ENCODE data around the gene PLA2G2D. TPM values are rescaled to one million over a fixed set of nuclear protein-coding genes. Genes with fewer than 3 reads are reported as not detected.

Gene PLA2G2D
- total and polyA plus RNA-seq, 10 of the 15 experiments (the other 5 are each of a cell fraction or from before 2014, with no cell fraction given): 0.06 to 0.38 (median 0.16) TPM; not detected in 2

DNA sequence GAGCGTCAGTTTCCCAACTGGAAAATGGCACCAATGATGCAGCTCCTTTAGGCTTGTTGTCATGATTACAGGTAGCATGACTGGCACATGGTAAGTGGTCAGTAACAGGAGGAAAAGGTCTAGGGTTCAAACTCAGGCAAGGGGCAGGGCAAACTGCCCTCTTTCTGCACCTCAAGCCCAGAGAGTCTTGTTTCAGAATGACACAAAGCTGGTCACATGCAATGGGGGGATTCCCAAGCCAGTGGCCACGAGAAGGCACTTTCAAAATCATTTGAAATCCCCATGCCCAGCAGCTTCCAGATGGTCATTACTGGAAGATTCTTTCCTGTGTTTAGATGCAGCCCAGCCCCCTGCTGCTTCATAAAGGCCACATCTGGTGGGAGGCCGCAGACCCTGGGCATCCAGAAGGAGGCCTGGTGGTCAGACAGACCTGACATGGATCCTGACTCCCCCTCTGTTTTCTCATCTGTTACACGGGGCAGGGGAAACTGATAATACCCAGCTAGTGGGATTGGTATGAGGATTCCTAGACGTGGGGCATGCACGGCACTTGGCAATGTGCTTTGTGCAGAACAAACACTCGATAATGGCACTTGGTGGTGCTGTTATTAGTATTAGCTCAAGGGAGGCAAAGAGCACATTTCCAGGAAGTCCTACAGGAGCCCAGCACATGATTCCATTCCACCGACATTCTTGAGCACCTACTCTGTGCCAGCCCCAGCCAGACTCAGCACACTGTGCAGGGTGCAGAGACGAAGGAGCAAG lies 6.9 kb upstream of the PLA2G2D start (continued):
- peak; percentile 76 for TF ChIP-seq PAX5 (IDR thresholded peaks at IDR 0.05; ENCODE audit: borderline replicate concordance, low read depth, low read length)
- peak; percentile 77; the same call in 1 of the 2 replicates for TF ChIP-seq JUND (IDR thresholded peaks at IDR 0.05; ENCODE audit: low read depth, low read length)
- peak; percentile 81 to 86; a peak in 3 of 4 replicates for TF ChIP-seq EP300 (IDR thresholded peaks at IDR 0.05; ENCODE audit: borderline replicate concordance in 1 of 2, control insufficient read depth in 1 of 2, low read depth in 2 of 2, low read length in 2 of 2)
- no peak for TF ChIP-seq CBX3 (IDR thresholded peaks at IDR 0.05; ENCODE audit: borderline replicate concordance, low read depth)
- TF ChIP-seq PKNOX1 (IDR thresholded peaks at IDR 0.05): peak; percentile 81
- peak; percentile 55; the same call in 1 of the 2 replicates for TF ChIP-seq STAT3 (IDR thresholded peaks at IDR 0.05; ENCODE audit: low read depth, low read length)
- TF ChIP-seq WRNIP1 (IDR thresholded peaks at IDR 0.05; ENCODE audit: borderline replicate concordance, low read depth, low read length): 0 out of 2 replicates have a peak, but pooled peaks have one; percentile 39
- TF ChIP-seq GATAD2B (conservative IDR thresholded peaks at IDR 0.05; ENCODE audit: low read depth): peak; percentile 71; the same call in 1 of the 2 replicates
- peak; percentile 39; the same call in 1 of the 2 replicates for TF ChIP-seq CHD2 (IDR thresholded peaks at IDR 0.05; ENCODE audit: borderline replicate concordance, low read depth, low read length)
- TF ChIP-seq BMI1 (IDR thresholded peaks at IDR 0.05; ENCODE audit: borderline replicate concordance): 0 out of 2 replicates have a peak, but pooled peaks have one; percentile 20
- peak in 1 of 2 experiments; percentile 13; a peak in 1 of 4 replicates for TF ChIP-seq ETV6 (conservative IDR thresholded peaks at IDR 0.05 in 1 of 2, IDR thresholded peaks at IDR 0.05 in 1 of 2; ENCODE audit: borderline replicate concordance in 1 of 2, low read depth in 1 of 2)
- peak; percentile 69 for TF ChIP-seq ATF7 (IDR thresholded peaks at IDR 0.05; ENCODE audit: low read depth)
- TF ChIP-seq IKZF2 (IDR thresholded peaks at IDR 0.05): peak; percentile 87 to 88
- TF ChIP-seq, protein P1, sequence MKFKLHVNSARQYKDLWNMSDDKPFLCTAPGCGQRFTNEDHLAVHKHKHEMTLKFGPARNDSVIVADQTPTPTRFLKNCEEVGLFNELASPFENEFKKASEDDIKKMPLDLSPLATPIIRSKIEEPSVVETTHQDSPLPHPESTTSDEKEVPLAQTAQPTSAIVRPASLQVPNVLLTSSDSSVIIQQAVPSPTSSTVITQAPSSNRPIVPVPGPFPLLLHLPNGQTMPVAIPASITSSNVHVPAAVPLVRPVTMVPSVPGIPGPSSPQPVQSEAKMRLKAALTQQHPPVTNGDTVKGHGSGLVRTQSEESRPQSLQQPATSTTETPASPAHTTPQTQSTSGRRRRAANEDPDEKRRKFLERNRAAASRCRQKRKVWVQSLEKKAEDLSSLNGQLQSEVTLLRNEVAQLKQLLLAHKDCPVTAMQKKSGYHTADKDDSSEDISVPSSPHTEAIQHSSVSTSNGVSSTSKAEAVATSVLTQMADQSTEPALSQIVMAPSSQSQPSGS (IDR thresholded peaks at IDR 0.05; ENCODE audit: low read length): peak; percentile 22; the same call in 1 of the 2 replicates
- TF ChIP-seq EED (IDR thresholded peaks at IDR 0.05; ENCODE audit: low read depth): peak; percentile 92
- TF ChIP-seq MAX (IDR thresholded peaks at IDR 0.05; ENCODE audit: low read depth, low read length): peak; percentile 75
- TF ChIP-seq SUPT20H (IDR thresholded peaks at IDR 0.05; ENCODE audit: borderline replicate concordance, control insufficient read depth, low read depth, low read length): no peak
- TF ChIP-seq TCF12 (IDR thresholded peaks at IDR 0.05; ENCODE audit: low read depth, low read length): peak; percentile 59; the same call in 1 of the 2 replicates
- TF ChIP-seq IRF3 (IDR thresholded peaks at IDR 0.05): no peak
- TF ChIP-seq YBX1 (IDR thresholded peaks at IDR 0.05): no peak
- TF ChIP-seq CREM (IDR thresholded peaks at IDR 0.05; ENCODE audit: low read depth): peak; percentile 37; the same call in 1 of the 2 replicates
- TF ChIP-seq, protein P2, sequence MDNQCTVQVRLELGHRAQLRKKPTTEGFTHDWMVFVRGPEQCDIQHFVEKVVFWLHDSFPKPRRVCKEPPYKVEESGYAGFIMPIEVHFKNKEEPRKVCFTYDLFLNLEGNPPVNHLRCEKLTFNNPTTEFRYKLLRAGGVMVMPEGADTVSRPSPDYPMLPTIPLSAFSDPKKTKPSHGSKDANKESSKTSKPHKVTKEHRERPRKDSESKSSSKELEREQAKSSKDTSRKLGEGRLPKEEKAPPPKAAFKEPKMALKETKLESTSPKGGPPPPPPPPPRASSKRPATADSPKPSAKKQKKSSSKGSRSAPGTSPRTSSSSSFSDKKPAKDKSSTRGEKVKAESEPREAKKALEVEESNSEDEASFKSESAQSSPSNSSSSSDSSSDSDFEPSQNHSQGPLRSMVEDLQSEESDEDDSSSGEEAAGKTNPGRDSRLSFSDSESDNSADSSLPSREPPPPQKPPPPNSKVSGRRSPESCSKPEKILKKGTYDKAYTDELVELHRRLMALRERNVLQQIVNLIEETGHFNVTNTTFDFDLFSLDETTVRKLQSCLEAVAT (IDR thresholded peaks at IDR 0.05): no peak
- no peak for TF ChIP-seq ZNF622 (IDR thresholded peaks at IDR 0.05)
- no peak for TF ChIP-seq KDM1A (IDR thresholded peaks at IDR 0.05; ENCODE audit: borderline replicate concordance)
- TF ChIP-seq SRF (IDR thresholded peaks at IDR 0.05; ENCODE audit: low read depth in 2 of 2, low read length in 2 of 2): no peak
